GM10266 (cell line): ENCODE measurements around the gene TSC22D1.
"Not testable (repeated sequence)": the region's sequence is repeated elsewhere in the genome, so short reads cannot be mapped to it uniquely, and the experiment has no call there.

Experiments
- DNase-seq: peaks from one replicate; pipeline ENCODE4 v3.0.0; 2012; ENCODE audit errors: extremely low spot score
- CTCF ChIP-seq: IDR thresholded peaks from 2 replicates; pipeline ENCODE4 v1.5.1; 2012; ENCODE audit warnings: mild to moderate bottlenecking, low read depth; ENCODE audit not compliant: control insufficient read depth, insufficient read depth; ENCODE audit errors: missing control alignments

The TSC22D1 gene

GRCh38 chr13:44523146-44524015, 52.7 kb downstream of the TSC22D1 start:
- peak; percentile 25 for DNase-seq
- TF ChIP-seq CTCF = no peak

DNA sequence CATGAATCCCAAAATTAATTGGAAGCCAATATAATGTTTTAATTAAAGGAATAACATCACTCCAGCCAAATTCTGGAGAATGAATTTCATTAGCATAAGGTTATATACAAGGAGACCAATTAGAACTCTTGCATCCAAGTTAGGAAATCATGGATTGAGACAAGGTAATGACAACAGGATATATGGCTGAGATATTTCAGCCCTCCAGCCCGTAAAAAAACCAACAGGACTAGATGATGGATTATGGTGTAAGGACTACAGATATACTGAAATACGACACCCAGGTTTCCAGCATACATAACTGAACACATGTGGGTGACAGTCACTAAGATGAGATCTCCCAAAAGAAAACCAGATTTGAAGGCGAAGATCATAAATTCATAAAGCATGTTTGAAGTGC, 56.5 kb downstream of the TSC22D1 start:
- TF ChIP-seq CTCF = no peak
- DNase-seq = no peak

DNA sequence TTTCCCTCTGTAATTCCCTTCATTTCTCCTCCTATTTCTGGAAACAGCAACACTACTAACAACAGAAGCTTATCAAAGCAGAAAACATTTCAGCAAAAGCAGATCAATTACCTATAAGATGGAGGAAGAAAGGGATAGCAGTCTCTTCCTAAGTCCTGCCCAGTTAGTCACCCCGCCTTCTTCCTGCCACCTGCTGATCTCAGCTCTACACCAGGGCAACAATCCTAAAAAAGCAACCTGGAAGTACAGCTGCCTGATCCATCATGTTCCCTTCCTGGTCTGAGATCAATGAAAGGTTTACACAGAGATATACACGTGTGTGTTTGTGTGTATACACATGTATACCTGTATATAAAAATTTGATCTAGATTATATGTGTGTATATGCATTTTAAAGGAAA, 59.4 kb downstream of the TSC22D1 start:
- DNase-seq = no peak
- no peak for TF ChIP-seq CTCF

DNA sequence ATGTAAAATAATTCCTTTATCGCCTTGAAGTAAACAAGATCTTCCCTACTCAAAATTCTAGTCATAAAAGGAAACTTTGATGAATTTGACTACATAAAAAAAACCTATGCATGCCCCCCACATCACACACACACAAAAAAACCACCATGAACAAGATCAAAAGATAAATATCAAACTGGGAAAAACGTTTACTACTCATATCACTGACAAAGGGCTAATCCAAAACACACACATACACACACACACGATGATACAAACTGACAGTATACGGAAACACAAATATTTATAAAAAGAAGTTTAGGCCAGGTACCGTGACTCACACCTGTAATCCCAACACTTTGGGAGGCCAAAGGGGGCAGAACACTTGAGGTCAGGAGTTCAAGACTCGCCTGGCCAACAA, 61.9 kb downstream of the TSC22D1 start:
- DNase-seq = no peak
- no peak for TF ChIP-seq CTCF

- not testable (repeated sequence) for DNase-seq
These were observed 66.3 kb downstream of the TSC22D1 start for GRCh38 chr13:44509853-44510252.

DNA sequence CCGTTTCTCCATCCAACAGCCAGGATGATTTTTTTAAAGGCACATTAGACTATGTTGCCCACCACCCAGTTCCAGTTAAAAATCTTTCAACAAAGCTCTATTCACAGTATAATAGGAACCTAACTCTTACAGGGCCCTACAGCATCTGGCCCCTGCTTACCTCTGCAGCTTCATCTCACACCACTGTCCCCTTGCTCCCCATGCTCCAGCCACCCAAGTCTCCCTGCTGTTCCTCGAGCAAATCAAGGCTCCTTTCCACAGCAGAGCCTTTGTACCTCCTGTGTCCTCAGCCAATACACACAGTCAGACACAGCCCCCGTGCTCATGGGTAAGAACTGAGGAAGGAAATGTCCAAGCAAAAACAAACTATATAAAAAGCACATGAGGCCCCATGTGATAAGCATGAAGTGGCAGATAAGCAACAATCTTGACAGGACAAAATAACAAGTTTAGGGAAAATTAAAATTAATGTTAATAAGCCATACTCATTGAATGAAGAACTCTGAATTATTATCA, 67.5 kb downstream of the TSC22D1 start:
- no peak for DNase-seq
- TF ChIP-seq CTCF = no peak

DNA sequence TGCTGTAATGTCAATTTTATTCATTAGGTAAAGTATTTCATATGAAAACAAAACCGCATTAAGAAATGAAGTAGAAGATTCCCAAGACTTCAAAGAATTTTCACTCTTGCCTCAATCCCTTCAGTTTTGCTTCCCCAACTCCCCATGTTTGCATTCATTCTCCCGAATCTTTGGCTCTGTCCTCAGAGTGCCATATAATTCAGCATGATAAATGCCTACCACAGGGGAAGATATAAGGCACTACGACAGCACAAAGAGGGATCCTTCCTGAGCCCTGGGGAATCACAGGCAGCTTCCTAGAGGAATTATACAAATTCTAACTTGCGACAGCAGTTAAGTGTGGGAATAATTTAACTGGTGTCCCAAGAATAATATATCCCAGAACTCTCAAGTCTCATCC, 68.5 kb downstream of the TSC22D1 start:
- no peak for DNase-seq
- no peak for TF ChIP-seq CTCF
